Measurements from ENCODE around the gene OR4C13.

GRCh38 chr11:49952091-49952490 lies at the start of gene OR4C13:
- no peak for TF ChIP-seq CTCF (IDR thresholded peaks at IDR 0.05)
- TF ChIP-seq POLR2A (IDR thresholded peaks at IDR 0.05) = no peak
